Measurements from ENCODE around the gene HEATR5B. TPM values are rescaled to one million over a fixed set of nuclear protein-coding genes. Genes with fewer than 3 reads are reported as not detected.
A peak's percentile ranks its signal among the peaks of the same experiment; 100 is the strongest.

The HEATR5B gene
- total and polyA plus RNA-seq, 9 of the 15 experiments (the other 6 are each of a cell fraction or from before 2014, with no cell fraction given) = 4.2 to 21.7 (median 12.2) TPM

DNA sequence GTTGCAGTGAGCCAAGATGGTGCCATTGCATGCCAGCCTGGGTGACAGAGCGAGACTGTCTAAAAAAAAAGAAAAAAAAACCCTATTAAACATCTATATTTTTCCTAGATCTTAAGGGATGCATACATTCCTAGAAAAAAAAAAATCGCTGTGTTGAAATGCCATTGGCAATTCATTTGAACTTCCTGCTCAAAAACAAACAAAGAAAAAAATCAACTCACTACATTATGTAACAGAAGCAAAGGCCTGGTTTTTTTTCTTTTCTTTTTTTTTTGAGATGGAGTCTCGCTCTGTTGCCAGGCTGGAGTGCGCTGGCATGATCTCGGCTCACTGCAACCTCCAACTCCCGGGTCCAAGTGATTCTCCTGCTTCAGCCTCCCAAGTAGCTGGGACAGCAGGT, 96.2 kb downstream of the HEATR5B start (continued):
- no peak for TF ChIP-seq HSF4 (CRISPR knock-in tag; IDR thresholded peaks at IDR 0.05; ENCODE audit: borderline replicate concordance)
- TF ChIP-seq NFATC3 (IDR thresholded peaks at IDR 0.05) = no peak
- TF ChIP-seq, protein P1, sequence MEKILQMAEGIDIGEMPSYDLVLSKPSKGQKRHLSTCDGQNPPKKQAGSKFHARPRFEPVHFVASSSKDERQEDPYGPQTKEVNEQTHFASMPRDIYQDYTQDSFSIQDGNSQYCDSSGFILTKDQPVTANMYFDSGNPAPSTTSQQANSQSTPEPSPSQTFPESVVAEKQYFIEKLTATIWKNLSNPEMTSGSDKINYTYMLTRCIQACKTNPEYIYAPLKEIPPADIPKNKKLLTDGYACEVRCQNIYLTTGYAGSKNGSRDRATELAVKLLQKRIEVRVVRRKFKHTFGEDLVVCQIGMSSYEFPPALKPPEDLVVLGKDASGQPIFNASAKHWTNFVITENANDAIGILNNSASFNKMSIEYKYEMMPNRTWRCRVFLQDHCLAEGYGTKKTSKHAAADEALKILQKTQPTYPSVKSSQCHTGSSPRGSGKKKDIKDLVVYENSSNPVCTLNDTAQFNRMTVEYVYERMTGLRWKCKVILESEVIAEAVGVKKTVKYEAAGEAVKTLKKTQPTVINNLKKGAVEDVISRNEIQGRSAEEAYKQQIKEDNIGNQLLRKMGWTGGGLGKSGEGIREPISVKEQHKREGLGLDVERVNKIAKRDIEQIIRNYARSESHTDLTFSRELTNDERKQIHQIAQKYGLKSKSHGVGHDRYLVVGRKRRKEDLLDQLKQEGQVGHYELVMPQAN (IDR thresholded peaks at IDR 0.05; ENCODE audit: borderline replicate concordance) = no peak

DNA sequence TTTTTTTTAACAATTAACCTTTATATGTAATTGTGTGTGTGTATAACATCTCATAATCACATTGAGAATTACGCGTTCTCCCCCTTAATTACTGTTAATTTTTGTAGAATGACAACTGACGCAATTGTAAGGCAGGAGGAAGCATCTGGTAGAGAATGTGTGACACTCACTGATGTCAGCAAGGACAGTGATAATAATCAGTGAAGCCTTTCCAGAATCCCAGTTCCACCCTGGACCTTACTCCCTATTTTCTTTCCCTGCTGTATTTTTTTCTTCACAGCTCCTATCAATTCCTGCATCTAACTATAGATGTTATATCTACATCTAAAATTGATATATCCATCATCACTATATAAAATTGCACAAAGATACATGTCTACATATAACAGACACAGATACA, 101.7 kb downstream of the HEATR5B start:
- Histone ChIP-seq H3K36me3 (ENCODE audit: control insufficient read depth, insufficient read depth, low read length) (peaks cover 15% of the 10 kb centered on the region; the same call in 2 of the 3 replicates), H3K4me2 (ENCODE audit: insufficient read depth, low read length) (no peak overlapping the region), H3K9me1 (ENCODE audit: control insufficient read depth, insufficient read depth, low read length) (no peaks in the 10 kb centered on the region), H4K20me1 (replicated peaks; ENCODE audit: control insufficient read depth, insufficient read depth, low read length) (no peaks in the 10 kb centered on the region), H3K9ac (ENCODE audit: insufficient read depth in 1 of 2, low read depth in 2 of 2, low read length in 2 of 2) (no peak overlapping the region), H3K4me1 (replicated peaks in 1 of 2; ENCODE audit: control insufficient read depth in 2 of 2, insufficient read depth in 2 of 2, low read length in 2 of 2) (no peaks in the 10 kb centered on the region; a peak in 1 of 5 replicates), H3K4me3 (no peak overlapping the region), H3K79me2 (ENCODE audit: control insufficient read depth, insufficient read depth, low read length) (no peaks in the 10 kb centered on the region), H3K27ac (ENCODE audit: extremely low read depth, low read depth, low read length) (no peak overlapping the region), H3K27me3 (ENCODE audit: control insufficient read depth in 2 of 2, insufficient read depth in 2 of 2, low read length in 2 of 2) (no peaks in the 10 kb centered on the region), H3K9me3 (replicated peaks; ENCODE audit: control insufficient read depth, insufficient read depth, low read depth, low read length) (no peaks in the 10 kb centered on the region), H2AFZ (ENCODE audit: low read depth, low read length) (no peak overlapping the region)
- intact Hi-C loops (cut with micrococcal nuclease) = no loop called here
- 81% methylated on average over 3 of the region's 3 CpGs for WGBS (ENCODE audit: insufficient coverage, low coverage, missing lambda C conversion rate)
- no peak for ATAC-seq
- no peak for DNase-seq (ENCODE audit: extremely low read depth in 1 of 4, low spot score in 3 of 4)
- BruUV-seq (replicated peaks) = no TSS peak
- CTCF ChIA-PET (ENCODE audit: low intra/inter-chr PET ratio) = no interaction called here
- no peak for FAIRE-seq
- POLR2A ChIA-PET = interaction anchor here (0.8 to 2.3 kb wide), 3 partner anchors 10 to 16 kb away, joined by 3 to 6 read pairs (median 4); partner anchors contain the start of gene STRN
- TF ChIP-seq BDP1 (IDR thresholded peaks at IDR 0.05; ENCODE audit: insufficient read depth, insufficient read length) (no peak), ZNF212 (CRISPR knock-in tag; IDR thresholded peaks at IDR 0.05) (no peak), KDM2B (CRISPR knock-in tag; IDR thresholded peaks at IDR 0.05) (no peak), ZNF165 (CRISPR knock-in tag; IDR thresholded peaks at IDR 0.05; ENCODE audit: borderline replicate concordance) (no peak), TOE1 (IDR thresholded peaks at IDR 0.05; ENCODE audit: borderline replicate concordance) (no peak), TOE1 (CRISPR knock-in tag; IDR thresholded peaks at IDR 0.05; ENCODE audit: borderline replicate concordance, low read depth) (no peak), LCOR (CRISPR knock-in tag; IDR thresholded peaks at IDR 0.05) (no peak), FIP1L1 (IDR thresholded peaks at IDR 0.05; ENCODE audit: low read depth, low read length, poor library complexity, severe bottlenecking) (no peak), CEBPG (CRISPR knock-in tag; IDR thresholded peaks at IDR 0.05) (no peak), CEBPG (tag; conservative IDR thresholded peaks at IDR 0.05 in 1 of 2, IDR thresholded peaks at IDR 0.05 in 1 of 2) (peak in 1 of 2 experiments; percentile 36; a peak in 1 of 4 replicates), MYBL2 (IDR thresholded peaks at IDR 0.05; ENCODE audit: low read depth) (no peak), MYBL2 (CRISPR knock-in tag; IDR thresholded peaks at IDR 0.05; ENCODE audit: borderline replicate concordance) (no peak)
- TF ChIP-seq, protein P2, sequence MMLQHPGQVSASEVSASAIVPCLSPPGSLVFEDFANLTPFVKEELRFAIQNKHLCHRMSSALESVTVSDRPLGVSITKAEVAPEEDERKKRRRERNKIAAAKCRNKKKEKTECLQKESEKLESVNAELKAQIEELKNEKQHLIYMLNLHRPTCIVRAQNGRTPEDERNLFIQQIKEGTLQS (IDR thresholded peaks at IDR 0.05) = peak; percentile 17; the same call in 1 of the 2 replicates
- TF ChIP-seq, protein P2 (CRISPR knock-in tag; conservative IDR thresholded peaks at IDR 0.05) = no peak
- TF ChIP-seq, protein P3, sequence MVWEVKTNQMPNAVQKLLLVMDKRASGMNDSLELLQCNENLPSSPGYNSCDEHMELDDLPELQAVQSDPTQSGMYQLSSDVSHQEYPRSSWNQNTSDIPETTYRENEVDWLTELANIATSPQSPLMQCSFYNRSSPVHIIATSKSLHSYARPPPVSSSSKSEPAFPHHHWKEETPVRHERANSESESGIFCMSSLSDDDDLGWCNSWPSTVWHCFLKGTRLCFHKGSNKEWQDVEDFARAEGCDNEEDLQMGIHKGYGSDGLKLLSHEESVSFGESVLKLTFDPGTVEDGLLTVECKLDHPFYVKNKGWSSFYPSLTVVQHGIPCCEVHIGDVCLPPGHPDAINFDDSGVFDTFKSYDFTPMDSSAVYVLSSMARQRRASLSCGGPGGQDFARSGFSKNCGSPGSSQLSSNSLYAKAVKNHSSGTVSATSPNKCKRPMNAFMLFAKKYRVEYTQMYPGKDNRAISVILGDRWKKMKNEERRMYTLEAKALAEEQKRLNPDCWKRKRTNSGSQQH (CRISPR knock-in tag; IDR thresholded peaks at IDR 0.05) = no peak
- in situ Hi-C loops (cut with MboI) = no loop called here
